T-helper 2 cell (primary cell): ENCODE results near the gene ROCK2.
A peak's percentile ranks its signal among the peaks of the same experiment; 100 is the strongest.
"Not testable (repeated sequence)": the region's sequence is repeated elsewhere in the genome, so short reads cannot be mapped to it uniquely, and the experiment has no call there.

ENCODE experiments used
- DNase-seq, 5 experiments: peaks; one replicate each; pipeline versions ENCODE4 v3.0.0 to v3.0.0-alpha.2; 2012 to 2022

ROCK2 gene

GRCh38 chr2:11174222-11174621 lies 170.2 kb downstream of the ROCK2 start:
- no peak for DNase-seq

GRCh38 chr2:11169333-11169732 lies 175.1 kb downstream of the ROCK2 start:
- no peak for DNase-seq

- DNase-seq: no peak
Observed at GRCh38 chr2:11168488-11168887, 175.9 kb downstream of the ROCK2 start.

- no peak for DNase-seq
Observed at GRCh38 chr2:11166476-11166875, 178.0 kb downstream of the ROCK2 start.

GRCh38 chr2:11165046-11165445 lies 179.4 kb downstream of the ROCK2 start:
- DNase-seq: not testable (repeated sequence)

GRCh38 chr2:11163439-11164317 lies 180.8 kb downstream of the ROCK2 start:
- DNase-seq: no peak

- no peak for DNase-seq
Observed at GRCh38 chr2:11161747-11162146, 182.7 kb downstream of the ROCK2 start.

- peak in 1 of 5 experiments; percentile 81 for DNase-seq
Observed at GRCh38 chr2:11160731-11161455, 183.5 kb downstream of the ROCK2 start.

- DNase-seq: no peak
Observed at GRCh38 chr2:11160256-11160655, 184.2 kb downstream of the ROCK2 start.

GRCh38 chr2:11159574-11160170 lies 184.8 kb downstream of the ROCK2 start:
- no peak for DNase-seq

- DNase-seq: no peak
Observed at GRCh38 chr2:11158916-11159573, 185.4 kb downstream of the ROCK2 start.

GRCh38 chr2:11157731-11158130 lies 186.7 kb downstream of the ROCK2 start:
- no peak for DNase-seq

GRCh38 chr2:11157296-11157695 lies 187.1 kb downstream of the ROCK2 start:
- no peak for DNase-seq

- DNase-seq: no peak
Observed at GRCh38 chr2:11156396-11157075, 187.9 kb downstream of the ROCK2 start.

- DNase-seq: peak in 2 of 5 experiments; percentile 59 to 92
Observed at GRCh38 chr2:11155381-11156035, 188.9 kb downstream of the ROCK2 start, which contains the start of gene SLC66A3. Gene SLC66A3 (plus strand): TSS chr2:11155467. CDS start chr2:11155547, 80 bp downstream.

- peak; percentile 95 to 99 (median 98) for DNase-seq
Observed at GRCh38 chr2:11154923-11155380, 189.5 kb downstream of the ROCK2 start.

GRCh38 chr2:11154016-11154922 lies 190.2 kb downstream of the ROCK2 start:
- no peak for DNase-seq

- no peak for DNase-seq
Observed at GRCh38 chr2:11152591-11152990, 191.8 kb downstream of the ROCK2 start.

GRCh38 chr2:11147263-11147662 lies 197.2 kb downstream of the ROCK2 start:
- no peak for DNase-seq

GRCh38 chr2:11146076-11146475 lies 198.4 kb downstream of the ROCK2 start:
- DNase-seq: no peak
